TTC549 (cell line): ENCODE results near the gene PSEN2.
"Not testable (repeated sequence)": the region's sequence is repeated elsewhere in the genome, so short reads cannot be mapped to it uniquely, and the experiment has no call there.

ENCODE experiments used
- FAIRE-seq: peaks from 2 replicates; lab custom pipeline; 2012; peaks lifted over from hg19 to GRCh38; lab: Jason Lieb, UNC

Gene PSEN2

DNA sequence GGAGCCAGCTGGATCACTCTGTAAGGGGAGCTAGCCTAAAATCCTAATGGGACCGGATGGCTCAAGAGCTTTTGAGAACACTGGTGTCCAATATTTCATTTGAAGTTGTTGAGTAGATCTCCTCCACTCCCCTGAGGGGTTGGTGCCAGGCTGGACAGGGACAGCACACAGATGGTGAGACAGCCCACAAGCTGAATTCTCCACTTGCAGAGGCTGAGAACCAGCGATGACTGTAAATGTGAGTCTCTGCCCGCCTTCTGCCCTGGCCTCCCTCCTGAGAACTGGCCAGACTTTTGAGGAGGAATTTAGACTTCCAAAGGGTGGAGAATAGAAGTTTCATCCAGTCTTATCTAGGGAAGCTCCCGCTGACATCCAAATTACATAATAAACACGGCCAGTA lies 49.2 kb downstream of the PSEN2 start:
- no peak for FAIRE-seq

DNA sequence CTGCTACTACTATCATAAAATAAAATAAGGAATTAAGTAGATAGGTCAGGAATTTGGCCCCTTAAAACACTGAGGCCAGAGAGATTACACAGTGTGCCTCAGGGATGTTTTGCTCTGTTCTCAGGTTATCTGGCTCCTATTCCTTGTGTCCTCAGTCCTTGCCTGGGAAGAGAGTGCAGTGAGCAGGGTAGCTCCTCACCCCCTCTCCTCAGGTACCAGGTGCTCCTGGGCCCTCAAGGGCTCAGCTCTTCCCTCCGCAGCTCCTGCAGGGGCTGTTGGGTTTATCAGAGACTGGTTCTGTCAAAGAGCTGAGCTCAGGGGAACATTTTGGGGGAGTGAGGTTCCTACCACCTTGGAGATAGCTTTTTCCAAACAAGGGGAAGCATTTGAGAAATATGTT lies 49.6 kb downstream of the PSEN2 start:
- FAIRE-seq = no peak

DNA sequence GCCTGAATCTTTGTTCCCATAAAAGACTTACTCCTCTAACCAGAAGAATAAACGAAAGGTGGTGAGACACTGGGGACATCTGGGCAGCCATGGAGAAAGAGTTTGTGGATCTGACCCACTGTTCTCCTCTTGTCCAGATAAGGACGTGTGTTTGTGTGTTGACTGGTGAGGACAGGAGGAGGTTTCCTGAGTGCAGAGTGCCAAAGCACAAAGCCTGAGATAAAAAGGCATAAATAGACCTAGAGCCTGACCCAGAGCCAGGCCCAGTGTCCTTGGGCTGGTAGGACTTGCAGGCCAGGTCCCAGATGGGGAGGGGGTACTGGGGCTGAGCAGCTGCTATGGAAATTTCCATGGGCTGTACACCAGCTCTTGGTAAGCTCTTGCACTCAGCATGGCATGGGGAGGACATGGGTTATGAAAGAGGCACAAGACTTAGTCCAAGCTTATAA lies 50.1 kb downstream of the PSEN2 start:
- FAIRE-seq = no peak

DNA sequence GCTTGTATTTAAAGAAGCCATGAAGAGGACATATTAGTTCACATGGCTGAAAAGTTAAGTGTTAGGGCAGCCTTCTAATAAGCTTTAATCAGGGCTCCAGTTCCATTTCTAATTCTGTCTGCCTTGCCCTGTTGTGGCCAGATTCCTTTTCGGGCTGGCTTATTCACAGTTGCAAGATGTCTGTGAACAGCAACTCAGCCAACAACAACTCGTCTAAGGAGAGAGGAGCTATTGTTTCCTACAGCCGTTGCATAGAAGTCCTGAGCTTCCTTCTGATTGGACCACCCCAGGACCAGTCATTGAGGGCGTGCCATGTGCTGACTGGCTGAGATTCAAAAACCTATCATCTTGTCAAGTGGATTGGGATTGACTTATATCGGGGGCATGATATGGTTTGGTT lies 51.1 kb downstream of the PSEN2 start:
- FAIRE-seq = no peak

DNA sequence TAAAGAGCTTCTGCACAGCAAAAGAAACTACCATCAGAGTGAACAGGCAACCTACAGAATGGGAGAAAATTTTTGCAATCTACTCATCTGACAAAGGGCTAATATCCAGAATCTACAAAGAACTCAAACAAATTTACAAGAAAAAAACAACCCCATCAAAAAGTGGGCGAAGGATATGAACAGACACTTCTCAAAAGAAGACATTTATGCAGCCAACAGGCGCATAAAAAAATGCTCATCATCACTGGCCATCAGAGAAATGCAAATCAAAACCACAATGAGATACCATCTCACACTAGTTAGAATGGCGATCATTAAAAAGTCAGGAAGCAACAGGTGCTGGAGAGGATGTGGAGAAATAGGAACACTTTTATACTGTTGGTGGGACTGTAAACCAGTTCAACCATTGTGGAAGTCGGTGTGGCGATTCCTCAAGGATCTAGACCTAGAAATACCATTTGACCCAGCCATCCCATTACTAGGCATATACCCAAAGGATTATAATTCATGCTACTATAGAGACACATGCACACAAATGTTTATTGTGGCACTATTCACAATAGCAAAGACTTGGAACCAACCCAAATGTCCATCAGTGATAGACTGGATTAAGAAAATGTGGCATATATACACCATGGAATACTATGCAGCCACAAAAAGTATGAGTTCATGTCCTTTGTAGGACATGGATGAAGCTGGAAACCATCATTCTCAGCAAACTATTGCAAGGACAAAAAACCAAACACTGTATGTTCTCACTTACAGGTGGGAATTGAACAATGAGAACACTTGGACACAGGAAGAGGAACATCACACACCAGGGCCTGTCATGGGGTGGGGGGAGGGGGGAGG lies 59.1 kb downstream of the PSEN2 start:
- FAIRE-seq = not testable (repeated sequence)

DNA sequence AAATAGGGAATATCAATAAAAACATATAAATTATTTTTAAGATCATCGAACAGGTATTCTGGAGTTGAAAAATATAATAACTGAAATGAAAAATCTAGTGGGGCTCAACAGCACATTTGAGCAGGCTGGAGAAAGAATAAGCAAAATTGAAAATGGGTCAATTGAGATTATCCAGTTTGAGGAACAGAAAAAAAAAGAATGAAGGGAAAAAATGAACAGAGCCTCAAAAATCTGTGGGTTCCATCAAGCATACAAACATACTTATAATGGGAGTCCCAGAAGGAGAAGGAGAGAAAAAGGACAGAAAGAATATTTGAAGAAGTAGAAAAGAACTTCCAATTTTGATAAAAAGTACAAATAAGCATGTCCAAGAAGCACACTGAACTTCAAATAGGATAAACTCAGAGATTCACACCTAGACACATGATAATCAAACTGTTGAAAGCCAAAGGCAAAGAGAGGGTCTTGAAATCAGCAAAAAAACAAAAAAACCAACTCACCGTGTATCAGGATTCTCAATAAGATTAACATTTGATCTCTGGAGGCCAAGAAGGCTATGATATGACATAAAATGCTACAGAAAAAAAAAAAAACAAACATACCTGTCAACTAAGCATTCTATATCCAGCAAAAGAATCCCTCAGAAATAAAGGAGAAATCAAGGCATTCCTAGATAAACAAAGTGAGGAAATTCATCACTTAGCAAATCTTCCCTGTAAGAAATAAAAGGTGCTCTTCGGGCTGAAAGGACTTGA lies 64.2 kb downstream of the PSEN2 start:
- no peak for FAIRE-seq

DNA sequence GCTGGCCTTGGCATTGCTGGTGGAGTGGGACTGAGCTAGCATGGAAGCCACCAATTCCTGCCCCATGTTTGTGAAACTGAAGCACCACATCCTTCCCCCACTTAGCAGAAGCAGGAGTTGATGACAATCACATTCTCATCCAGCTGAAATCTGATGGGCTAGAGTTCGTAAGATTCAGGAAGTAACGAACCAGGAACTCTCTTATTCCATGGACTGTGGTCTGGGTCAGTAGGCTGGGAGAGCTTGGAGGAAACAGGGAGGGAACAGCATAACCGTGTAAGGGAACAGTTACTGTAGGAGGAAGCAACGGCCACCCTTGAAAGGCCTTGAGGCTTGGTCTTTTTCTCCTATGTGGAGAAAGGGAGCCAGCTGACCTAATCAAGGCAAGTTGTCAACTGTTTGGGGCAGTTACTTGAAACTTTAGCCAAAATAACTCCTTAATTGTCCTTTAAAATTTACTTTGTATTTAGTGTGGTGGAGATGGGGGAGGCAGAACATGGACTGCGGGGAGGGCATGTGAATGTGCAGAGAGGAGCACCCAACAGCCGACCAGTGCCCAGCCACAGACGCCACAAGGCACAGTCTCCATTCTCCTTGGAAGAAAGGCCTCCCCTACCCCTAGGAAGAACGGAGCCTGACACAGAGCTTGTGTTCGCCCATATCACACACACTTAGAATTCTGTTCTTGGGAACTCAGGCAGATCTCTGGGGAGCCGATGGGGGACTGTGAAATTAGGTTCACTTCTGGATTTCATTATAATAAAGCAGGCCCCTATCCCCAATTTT lies 67.7 kb downstream of the PSEN2 start:
- FAIRE-seq = no peak

DNA sequence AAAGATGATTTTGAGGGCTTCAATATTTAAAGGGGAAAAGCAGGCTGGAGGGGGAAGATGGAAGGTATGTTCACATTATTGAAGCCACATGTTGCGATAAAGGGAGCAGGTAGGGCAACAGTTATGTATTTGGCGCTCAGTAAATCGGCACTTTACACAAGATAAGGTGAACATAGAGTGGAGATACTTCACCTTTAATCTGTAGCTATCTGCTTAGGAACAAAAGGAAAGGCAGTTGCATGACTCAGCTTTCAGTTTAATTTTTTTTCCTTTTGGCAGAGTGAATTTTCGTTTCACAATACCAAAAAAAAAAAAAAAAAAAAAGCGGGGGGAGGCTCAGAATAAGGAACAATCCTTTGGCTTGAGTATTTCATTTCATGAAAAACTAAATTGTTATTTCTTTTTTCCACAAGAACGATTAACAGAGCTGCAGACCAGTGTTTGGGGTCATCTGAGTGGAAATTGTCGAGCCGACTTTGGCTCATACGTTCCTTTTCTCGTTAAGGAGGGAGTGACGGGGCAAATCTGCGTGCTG lies 68.6 kb downstream of the PSEN2 start:
- FAIRE-seq = peak; percentile 15

DNA sequence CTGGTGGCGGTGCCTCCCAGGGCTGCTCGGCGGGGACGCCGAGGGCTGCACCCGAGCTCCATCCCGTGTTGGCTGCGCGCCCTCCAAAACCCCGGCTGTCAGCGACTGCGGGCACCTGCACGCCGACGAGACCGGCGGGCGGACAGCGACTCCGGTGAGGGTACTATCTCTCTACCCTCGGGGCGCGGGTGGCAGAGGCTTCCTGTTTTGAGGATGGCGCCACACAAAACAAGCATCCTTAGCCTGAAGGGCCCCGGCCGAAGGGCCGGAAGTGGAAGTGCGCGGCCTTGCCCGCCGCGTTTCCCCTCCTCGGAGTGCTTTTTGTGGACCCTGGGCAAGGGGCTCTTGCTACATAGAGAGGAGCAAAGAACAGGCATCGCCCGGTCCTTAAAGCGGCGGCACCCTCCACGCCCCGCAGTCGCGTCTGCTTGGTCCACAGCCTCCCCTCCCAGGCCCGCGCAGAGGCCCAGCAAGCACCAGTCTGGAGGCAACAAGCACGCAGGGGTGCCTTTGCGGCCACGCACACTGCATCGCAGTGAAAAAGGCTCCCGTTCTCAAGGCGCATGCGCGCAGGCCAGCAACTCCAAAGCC lies 69.1 kb downstream of the PSEN2 start:
- no peak for FAIRE-seq

DNA sequence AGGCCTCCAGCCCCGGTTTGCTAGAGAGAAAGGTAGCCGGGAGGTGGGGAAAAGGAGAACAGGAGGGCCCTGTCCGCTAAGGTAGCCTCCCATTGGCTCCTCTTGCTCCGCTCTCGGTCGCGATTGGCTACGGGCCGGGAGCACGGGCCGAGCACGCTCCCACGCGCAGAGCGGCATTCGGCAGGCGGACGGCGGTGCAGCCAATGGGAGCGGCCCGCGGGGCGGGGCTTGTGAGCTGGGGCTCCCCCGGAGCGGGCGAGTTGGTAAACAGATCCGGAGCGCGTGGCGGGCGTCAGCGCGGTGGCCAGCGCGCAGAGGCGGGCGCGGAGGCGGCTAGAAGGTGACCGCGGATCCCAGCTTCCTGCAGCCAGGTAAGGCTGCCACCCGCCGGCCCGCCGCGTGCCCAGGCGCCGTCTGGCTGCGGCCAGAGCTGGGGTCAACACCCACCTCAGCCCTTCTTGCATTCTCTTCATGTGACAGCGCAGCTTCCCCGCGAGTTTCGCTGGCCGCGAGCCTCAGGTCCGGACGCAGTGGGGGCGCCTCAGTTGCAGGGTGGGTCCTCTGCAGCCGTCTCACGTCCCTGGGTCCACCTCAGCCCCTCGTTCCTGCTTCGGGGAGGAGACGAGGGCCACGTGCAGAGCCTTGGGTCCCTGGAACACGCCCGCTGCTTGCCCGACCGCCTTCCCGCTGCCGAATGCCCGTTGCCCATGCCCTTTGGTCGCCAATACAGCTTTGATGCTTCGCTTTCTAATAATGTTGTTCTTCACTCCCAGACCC lies 69.8 kb downstream of the PSEN2 start, which contains the start of gene COQ8A:
Gene COQ8A (plus strand): TSS at position 266 of the 777 bp plus-strand sequence. CDS start 21,092 bp downstream, outside the sequence.
- FAIRE-seq = peak; percentile 98

DNA sequence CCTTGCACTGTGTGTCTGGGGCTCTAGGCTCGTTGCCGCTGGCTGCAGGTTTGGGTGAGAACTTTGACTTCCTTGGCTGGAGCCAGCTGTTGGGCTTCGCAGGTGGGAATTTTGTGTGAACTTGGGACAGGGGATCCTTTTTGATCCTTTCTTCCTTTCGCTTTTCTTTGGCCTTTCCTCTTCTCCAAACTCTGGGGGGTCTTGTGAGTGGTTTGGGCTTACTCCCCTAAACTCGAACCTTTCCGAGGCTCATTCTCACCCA lies 70.3 kb downstream of the PSEN2 start:
- FAIRE-seq = no peak

DNA sequence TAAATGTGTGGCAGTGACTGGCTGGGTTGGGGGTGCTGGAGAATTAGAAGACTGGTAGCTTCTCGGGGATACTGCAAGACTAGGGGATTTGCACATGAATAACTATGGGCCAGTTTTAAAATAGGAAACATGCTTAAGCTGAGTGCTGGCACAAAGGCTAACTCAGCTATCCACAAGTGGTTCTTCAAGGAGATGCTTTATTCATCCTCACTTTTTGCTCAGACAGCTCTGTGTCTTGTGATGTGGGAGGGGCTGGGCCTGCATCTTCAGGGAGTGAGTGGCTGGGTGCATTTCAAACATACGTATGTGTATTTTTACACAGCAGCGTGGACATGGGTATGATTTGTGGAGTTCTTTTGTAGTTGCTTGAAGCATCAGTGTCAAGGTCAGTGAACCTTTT lies 72.0 kb downstream of the PSEN2 start:
- no peak for FAIRE-seq

DNA sequence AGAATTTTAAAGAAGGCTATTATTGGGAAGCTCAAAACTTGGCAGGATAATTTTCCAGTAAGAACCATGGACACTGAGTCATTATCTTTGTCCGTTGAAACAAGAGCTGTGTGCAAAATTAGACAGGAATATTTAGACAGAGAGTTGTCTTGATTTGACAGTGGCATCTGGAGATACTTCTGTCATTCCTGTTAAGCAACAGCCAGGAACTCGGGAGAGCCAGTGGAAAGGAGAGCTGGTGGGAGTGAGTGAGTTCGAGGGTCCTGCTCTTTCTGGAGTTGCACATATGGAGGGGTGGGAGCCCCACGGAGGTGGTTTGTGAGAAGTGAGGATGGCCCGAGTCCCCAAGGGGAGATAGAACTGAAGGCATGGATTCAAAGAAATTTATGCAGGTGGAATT lies 72.7 kb downstream of the PSEN2 start:
- FAIRE-seq = no peak

DNA sequence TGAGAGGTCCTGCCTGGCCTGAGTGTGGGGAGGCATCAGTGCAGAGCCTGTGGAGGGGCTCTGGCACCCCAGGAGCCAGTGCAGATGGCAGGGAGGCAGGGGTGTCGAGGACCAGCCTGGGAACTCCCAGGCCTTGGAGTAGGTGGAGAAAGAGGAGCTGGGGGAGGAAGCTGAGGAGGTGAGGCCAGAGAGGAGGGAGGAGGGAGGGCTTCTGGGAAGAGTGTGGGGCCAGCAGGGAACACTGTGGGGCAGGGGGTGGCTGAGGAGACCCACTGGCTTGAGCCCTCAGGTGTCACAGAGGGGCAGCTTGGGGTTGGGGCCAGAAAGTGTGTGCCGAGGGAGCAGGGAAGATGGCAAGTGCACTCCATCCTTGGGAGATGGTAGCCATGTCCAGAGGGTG lies 73.5 kb downstream of the PSEN2 start:
- FAIRE-seq = no peak

DNA sequence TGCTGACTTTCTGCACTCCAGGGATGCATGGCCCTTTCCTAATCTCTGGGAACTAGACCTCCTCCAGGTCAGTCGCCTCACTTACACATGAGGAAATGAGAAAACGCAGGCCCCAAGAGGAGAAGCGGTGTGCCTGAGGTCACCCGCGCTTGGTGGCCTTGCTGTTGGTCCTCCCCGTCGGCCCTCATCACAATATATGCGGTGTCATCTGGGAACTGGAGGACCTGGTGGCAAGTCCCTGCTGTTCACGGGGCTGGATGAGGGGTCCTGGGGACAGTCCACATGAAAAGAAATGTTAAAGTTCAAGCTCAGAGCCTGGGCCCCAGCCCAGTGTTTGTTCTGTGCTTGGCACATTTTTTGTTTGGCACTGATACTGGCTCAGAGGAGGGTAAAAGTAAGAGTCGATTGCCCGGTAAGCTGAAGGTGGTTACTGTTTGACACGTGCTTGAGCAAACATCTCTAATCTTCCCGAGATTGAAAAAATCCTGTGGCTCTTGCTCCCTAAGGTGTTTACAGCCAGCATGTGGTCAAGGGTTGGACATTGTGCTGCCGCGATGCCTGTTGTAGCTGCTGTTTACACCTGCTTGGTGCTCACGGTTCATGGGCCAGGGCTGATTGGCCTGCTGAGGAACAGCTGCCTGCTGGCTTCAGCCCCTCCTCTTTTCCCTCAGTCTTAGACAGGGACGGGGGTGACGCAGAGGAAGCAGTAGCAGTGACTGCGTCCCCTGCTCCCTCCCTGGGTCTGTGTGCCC lies 74.9 kb downstream of the PSEN2 start:
- FAIRE-seq = no peak
